SK-N-SH treated with all-trans-retinoic acid at 6 μM for 48 hours (cell line): ENCODE data around the gene FARS2.

Experiments used
- ATAC-seq: fragments of 200-7000 bp; cut with Tn5 transposase; 3 replicates; pipeline ENCODE4 v1.9.1; 2020; ENCODE audit warnings: mild to moderate bottlenecking, moderate library complexity
- BACH2 ChIP-seq: fragments of 250-450 bp; sonication (Bioruptor Pico); IDR thresholded peaks from 2 replicates; pipeline ENCODE4 v1.9.0; 2021; ENCODE audit warnings: mild to moderate bottlenecking, borderline replicate concordance
- CSDC2 ChIP-seq: fragments of 250-450 bp; sonication (Bioruptor Pico); IDR thresholded peaks from 2 replicates; pipeline ENCODE4 v1.5.0; 2020; ENCODE audit warnings: mild to moderate bottlenecking, moderate library complexity
- ESRRG ChIP-seq: fragments of 250-450 bp; sonication (Bioruptor Pico); IDR thresholded peaks from 2 replicates; pipeline ENCODE4 v1.6.1; 2021; ENCODE audit warnings: mild to moderate bottlenecking
- GLIS3 ChIP-seq: fragments of 250-450 bp; sonication (Bioruptor Pico); IDR thresholded peaks from 2 replicates; pipeline ENCODE4 v1.5.0; 2020; ENCODE audit warnings: mild to moderate bottlenecking, moderate library complexity
- ISL1 ChIP-seq: fragments of 250-450 bp; sonication (Bioruptor Pico); IDR thresholded peaks from 2 replicates; pipeline ENCODE4 v2.1.2; 2022; ENCODE audit warnings: mild to moderate bottlenecking, moderate library complexity
- OSR1 ChIP-seq: fragments of 250-450 bp; sonication (Bioruptor Pico); IDR thresholded peaks from 2 replicates; pipeline ENCODE4 v1.8.0; 2022; ENCODE audit warnings: moderate library complexity, mild to moderate bottlenecking, inconsistent platforms
- POU6F1 ChIP-seq: fragments of 250-450 bp; sonication (Bioruptor Pico); IDR thresholded peaks from 2 replicates; pipeline ENCODE4 v1.8.0; 2021; ENCODE audit warnings: low read depth, mild to moderate bottlenecking, moderate library complexity, borderline replicate concordance
- PPARA ChIP-seq: fragments of 250-450 bp; sonication (Bioruptor Pico); IDR thresholded peaks from 2 replicates; pipeline ENCODE4 v1.5.0; 2020; ENCODE audit warnings: mild to moderate bottlenecking, borderline replicate concordance
- RARB ChIP-seq: fragments of 250-450 bp; sonication (Bioruptor Pico); IDR thresholded peaks from 2 replicates; pipeline ENCODE4 v1.8.0; 2021; ENCODE audit warnings: mild to moderate bottlenecking, moderate library complexity
- SNAI2 ChIP-seq: fragments of 250-450 bp; sonication (Bioruptor Pico); IDR thresholded peaks from 2 replicates; pipeline ENCODE4 v1.5.0; 2020; ENCODE audit warnings: mild to moderate bottlenecking, moderate library complexity
- TOX ChIP-seq: fragments of 250-450 bp; sonication (Bioruptor Pico); IDR thresholded peaks from 2 replicates; pipeline ENCODE4 v1.8.0; 2021; ENCODE audit warnings: mild to moderate bottlenecking, moderate library complexity, borderline replicate concordance
- TSHZ2 ChIP-seq: fragments of 250-450 bp; sonication (Bioruptor Pico); IDR thresholded peaks from 2 replicates; pipeline ENCODE4 v1.5.0; 2020; ENCODE audit warnings: mild to moderate bottlenecking, moderate library complexity
- ZFP3 ChIP-seq: fragments of 250-450 bp; sonication (Bioruptor Pico); IDR thresholded peaks from 2 replicates; pipeline ENCODE4 v1.5.0; 2020; ENCODE audit warnings: mild to moderate bottlenecking, moderate library complexity
- ZFP30 ChIP-seq: fragments of 450-650 bp; formaldehyde crosslinking; IDR thresholded peaks from 2 replicates; pipeline ENCODE4 v1.5.0; 2022; ENCODE audit warnings: mild to moderate bottlenecking, moderate library complexity
- ZNF565 ChIP-seq: fragments of 450-650 bp; formaldehyde crosslinking; conservative IDR thresholded peaks from 2 replicates; pipeline ENCODE4 v1.5.0; 2020; ENCODE audit warnings: low read depth, mild to moderate bottlenecking, moderate library complexity
- ZNF70 ChIP-seq: fragments of 450-650 bp; formaldehyde crosslinking; IDR thresholded peaks from 2 replicates; pipeline ENCODE4 v1.5.0; 2020; ENCODE audit warnings: mild to moderate bottlenecking, moderate library complexity
- ZNF8 ChIP-seq: fragments of 450-650 bp; formaldehyde crosslinking; IDR thresholded peaks from 2 replicates; pipeline ENCODE4 v1.5.0; 2020; ENCODE audit warnings: mild to moderate bottlenecking, moderate library complexity
- TF ChIP-seq, protein P1 (sequence below): fragments of 250-450 bp; sonication (Bioruptor Pico); IDR thresholded peaks from 2 replicates; pipeline ENCODE4 v1.8.0; 2020; ENCODE audit warnings: mild to moderate bottlenecking, moderate library complexity, borderline replicate concordance
- TF ChIP-seq, protein P2 (sequence below): fragments of 250-450 bp; sonication (Bioruptor Pico); IDR thresholded peaks from 2 replicates; pipeline ENCODE4 v1.5.1; 2020; ENCODE audit warnings: low read depth, mild to moderate bottlenecking, moderate library complexity

The FARS2 gene

DNA sequence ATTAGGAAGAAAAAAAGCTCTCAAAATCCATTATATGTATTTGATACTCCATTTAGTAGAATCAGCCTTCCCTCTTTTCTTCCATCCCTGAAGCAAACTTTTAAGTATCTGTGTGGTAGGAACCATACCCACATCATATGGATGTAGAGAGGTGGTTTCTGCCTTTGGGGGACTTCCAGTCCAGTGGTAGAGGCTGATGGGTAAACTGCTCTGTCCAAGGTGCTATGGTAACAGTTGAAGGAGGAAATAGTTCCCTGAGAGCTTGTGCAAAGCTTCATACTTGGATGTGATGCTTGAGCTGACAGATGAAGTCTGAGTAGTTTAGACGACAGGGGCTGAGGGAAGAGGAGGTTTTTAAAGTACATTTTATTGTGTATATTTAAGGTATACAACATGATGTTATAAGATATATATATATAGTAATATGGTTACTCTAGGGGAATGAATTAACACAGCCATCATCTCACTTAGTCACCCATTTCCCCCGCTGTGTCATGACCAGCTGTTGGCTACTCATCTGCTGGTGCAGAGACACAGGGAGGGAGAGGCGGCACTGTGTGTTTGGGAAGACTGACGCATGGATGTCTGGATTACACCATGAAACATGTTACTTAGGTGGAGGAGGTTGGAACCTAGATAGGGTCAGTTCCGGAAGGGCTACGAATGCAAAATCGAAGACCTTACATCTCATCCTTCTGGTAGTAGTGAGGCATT is 185.2 kb downstream of the FARS2 start (continued):
- TF ChIP-seq TSHZ2 (CRISPR knock-in tag), result no peak

GRCh38 chr6:5447921-5448320 is 186.6 kb downstream of the FARS2 start:
- no peak for ATAC-seq
- TF ChIP-seq, protein P1, sequence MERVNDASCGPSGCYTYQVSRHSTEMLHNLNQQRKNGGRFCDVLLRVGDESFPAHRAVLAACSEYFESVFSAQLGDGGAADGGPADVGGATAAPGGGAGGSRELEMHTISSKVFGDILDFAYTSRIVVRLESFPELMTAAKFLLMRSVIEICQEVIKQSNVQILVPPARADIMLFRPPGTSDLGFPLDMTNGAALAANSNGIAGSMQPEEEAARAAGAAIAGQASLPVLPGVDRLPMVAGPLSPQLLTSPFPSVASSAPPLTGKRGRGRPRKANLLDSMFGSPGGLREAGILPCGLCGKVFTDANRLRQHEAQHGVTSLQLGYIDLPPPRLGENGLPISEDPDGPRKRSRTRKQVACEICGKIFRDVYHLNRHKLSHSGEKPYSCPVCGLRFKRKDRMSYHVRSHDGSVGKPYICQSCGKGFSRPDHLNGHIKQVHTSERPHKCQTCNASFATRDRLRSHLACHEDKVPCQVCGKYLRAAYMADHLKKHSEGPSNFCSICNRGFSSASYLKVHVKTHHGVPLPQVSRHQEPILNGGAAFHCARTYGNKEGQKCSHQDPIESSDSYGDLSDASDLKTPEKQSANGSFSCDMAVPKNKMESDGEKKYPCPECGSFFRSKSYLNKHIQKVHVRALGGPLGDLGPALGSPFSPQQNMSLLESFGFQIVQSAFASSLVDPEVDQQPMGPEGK (CRISPR knock-in tag), result no peak
- TF ChIP-seq GLIS3 (no peak), ISL1 (CRISPR knock-in tag) (no peak), RARB (CRISPR knock-in tag) (no peak), ZNF70 (CRISPR knock-in tag) (no peak), ZFP30 (CRISPR knock-in tag) (no peak), ESRRG (no peak), ZNF8 (no peak), TOX (CRISPR knock-in tag) (no peak), PPARA (CRISPR knock-in tag) (no peak), ZNF565 (CRISPR knock-in tag) (no peak), BACH2 (CRISPR knock-in tag) (no peak), ZFP3 (CRISPR knock-in tag) (no peak), POU6F1 (no peak), SNAI2 (CRISPR knock-in tag) (no peak), TSHZ2 (CRISPR knock-in tag) (no peak), CSDC2 (no peak)
- TF ChIP-seq, protein P2, sequence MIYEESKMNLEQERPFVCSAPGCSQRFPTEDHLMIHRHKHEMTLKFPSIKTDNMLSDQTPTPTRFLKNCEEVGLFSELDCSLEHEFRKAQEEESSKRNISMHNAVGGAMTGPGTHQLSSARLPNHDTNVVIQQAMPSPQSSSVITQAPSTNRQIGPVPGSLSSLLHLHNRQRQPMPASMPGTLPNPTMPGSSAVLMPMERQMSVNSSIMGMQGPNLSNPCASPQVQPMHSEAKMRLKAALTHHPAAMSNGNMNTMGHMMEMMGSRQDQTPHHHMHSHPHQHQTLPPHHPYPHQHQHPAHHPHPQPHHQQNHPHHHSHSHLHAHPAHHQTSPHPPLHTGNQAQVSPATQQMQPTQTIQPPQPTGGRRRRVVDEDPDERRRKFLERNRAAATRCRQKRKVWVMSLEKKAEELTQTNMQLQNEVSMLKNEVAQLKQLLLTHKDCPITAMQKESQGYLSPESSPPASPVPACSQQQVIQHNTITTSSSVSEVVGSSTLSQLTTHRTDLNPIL, result no peak

DNA sequence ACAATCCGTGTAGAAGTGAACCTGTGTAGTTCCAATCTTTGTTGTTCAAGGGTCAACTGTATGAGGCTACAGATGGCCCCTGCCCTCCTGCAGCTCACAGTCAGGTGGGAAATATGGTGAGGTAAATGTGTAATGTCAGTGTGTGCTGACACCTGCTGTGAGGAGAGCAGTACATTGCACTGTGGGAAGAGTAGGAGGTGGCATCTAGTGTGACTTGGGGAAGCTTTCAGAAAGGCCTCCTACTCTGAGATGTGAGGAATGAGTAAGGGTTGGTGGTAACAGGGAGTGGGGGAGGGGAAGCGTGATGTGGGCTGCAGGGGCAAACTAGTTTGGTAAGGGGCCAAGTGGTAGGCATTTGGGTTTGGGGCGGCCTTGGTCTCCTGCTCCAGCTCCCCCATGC is 188.8 kb downstream of the FARS2 start:
- no peak for ATAC-seq
- TF ChIP-seq ZFP3 (CRISPR knock-in tag) (no peak), PPARA (CRISPR knock-in tag) (no peak), ISL1 (CRISPR knock-in tag) (no peak), OSR1 (no peak), ZFP30 (CRISPR knock-in tag) (no peak), TOX (CRISPR knock-in tag) (no peak), ZNF8 (no peak)
- TF ChIP-seq, protein P1 (CRISPR knock-in tag), result no peak
- TF ChIP-seq, protein P2, result no peak
